Left lung (tissue), 10 donors: ENCODE measurements around the gene ZNF19. TPM values are rescaled to one million over a fixed set of nuclear protein-coding genes. Genes with fewer than 3 reads are reported as not detected.

Source experiments
- ATAC-seq: fragments of 200-7000 bp; cut with Tn5 transposase; one replicate; pipeline ENCODE4 v1.9.1; 2020; ENCODE audit warnings: moderate library complexity
- DNase-seq, 4 donors: peaks; one replicate each; pipeline ENCODE4 v3.0.0-alpha.2; 2013 to 2020
- H3K27ac ChIP-seq, 2 donors: fragments of 200-600 bp; sonication (generic) in 1 of 2; one replicate each; pipeline versions ENCODE4 v1.5.0 to v1.8.0; 2020 to 2021
- H3K27me3 ChIP-seq, 2 donors: fragments of 200-600 bp; sonication (generic) in 1 of 2; one replicate each; pipeline versions ENCODE4 v1.5.0 to v1.8.0; 2020 to 2021
- H3K36me3 ChIP-seq, 2 donors: fragments of 200-600 bp; sonication (generic) in 1 of 2; one replicate each; pipeline versions ENCODE4 v1.5.0 to v1.8.0; 2020 to 2021
- H3K4me1 ChIP-seq, 2 donors: fragments of 200-600 bp; one replicate each; pipeline ENCODE4 v1.8.0; 2021
- H3K4me3 ChIP-seq, 2 donors: fragments of 200-600 bp; sonication (generic) in 1 of 2; one replicate each; pipeline versions ENCODE4 v1.5.0 to v1.8.0; 2020 to 2021; ENCODE audit warnings: mild to moderate bottlenecking in 1 of 2
- H3K9me3 ChIP-seq, 2 donors: fragments of 200-600 bp; sonication (generic) in 1 of 2; one replicate each; pipeline versions ENCODE4 v1.5.0 to v1.8.0; 2020 to 2021
- intact Hi-C, 2 donors: fragments of 100-400 bp; cut with DNase I; formaldehyde crosslinking; loops; one replicate each; pipeline versions ENCODE4 v1.11.2 to v1.14.2; 2022
- polyA plus RNA-seq, 6 donors: library from polyadenylated mRNA; unstranded; fragments of 120-200 nt; gene quantifications; one replicate each; pipeline ENCODE4 v1.2.1, GENCODE V29; 2013; ENCODE audit not compliant: insufficient read length in 6 of 6
- total RNA-seq, 2 donors: library from RNA; stranded (reverse); fragmentation: NEBNext Ultra II Directional; extraction: Animal tissue kit (Norgen Biotek cat#: 25700); gene quantifications; one replicate each; pipeline ENCODE4 v1.2.1, GENCODE V29; 2021
- TF ChIP-seq, protein P1 (sequence below), 2 donors: fragments of 200-600 bp; sonication (generic) in 1 of 2; IDR thresholded peaks; one replicate each; pipeline versions ENCODE4 v1.5.0 to v1.8.0; 2021; ENCODE audit warnings: antibody characterized with exemption in 2 of 2
- donor health status: DM: no; HTN: yes; CAD: no.
- donor health status: DM: no; HTN: no; CAD: no.

The ZNF19 gene
- total and polyA plus RNA-seq, 8 donors: 6.9 to 13.9 (median 10.9) TPM

DNA sequence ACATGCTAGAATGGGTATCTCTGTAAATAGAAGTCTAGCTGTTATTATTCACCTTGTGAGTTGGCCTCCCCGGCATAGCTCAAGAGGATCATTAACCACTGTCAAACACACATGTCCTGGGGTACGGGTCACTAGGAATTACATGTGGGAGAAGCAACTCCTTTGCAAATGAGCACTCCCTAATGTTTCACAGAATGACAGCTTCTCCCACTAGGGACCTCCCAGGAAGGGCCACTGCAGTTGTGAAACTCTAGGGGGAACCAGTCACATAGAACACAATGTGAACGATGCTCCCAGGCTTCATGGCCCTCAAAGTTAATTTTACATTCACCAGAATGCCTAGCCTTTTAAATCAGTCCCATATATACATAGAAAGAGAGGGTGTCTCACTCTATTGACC is 12.4 kb upstream of the ZNF19 start:
- ATAC-seq (no peak), DNase-seq (no peak)
- Histone ChIP-seq H3K27me3 (no peaks in the 10 kb centered on the region), H3K4me1 (no peaks in the 10 kb centered on the region), H3K27ac (no peak overlapping the region), H3K4me3 (no peak overlapping the region), H3K9me3 (no peaks in the 10 kb centered on the region), H3K36me3 (no peaks in the 10 kb centered on the region)
- TF ChIP-seq, protein P1, sequence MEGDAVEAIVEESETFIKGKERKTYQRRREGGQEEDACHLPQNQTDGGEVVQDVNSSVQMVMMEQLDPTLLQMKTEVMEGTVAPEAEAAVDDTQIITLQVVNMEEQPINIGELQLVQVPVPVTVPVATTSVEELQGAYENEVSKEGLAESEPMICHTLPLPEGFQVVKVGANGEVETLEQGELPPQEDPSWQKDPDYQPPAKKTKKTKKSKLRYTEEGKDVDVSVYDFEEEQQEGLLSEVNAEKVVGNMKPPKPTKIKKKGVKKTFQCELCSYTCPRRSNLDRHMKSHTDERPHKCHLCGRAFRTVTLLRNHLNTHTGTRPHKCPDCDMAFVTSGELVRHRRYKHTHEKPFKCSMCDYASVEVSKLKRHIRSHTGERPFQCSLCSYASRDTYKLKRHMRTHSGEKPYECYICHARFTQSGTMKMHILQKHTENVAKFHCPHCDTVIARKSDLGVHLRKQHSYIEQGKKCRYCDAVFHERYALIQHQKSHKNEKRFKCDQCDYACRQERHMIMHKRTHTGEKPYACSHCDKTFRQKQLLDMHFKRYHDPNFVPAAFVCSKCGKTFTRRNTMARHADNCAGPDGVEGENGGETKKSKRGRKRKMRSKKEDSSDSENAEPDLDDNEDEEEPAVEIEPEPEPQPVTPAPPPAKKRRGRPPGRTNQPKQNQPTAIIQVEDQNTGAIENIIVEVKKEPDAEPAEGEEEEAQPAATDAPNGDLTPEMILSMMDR (IDR thresholded peaks at IDR 0.05): no peak
- intact Hi-C loops: loop anchor here in 1 of 2 donors (5.0 kb wide), 1 partner anchor 84 kb away; no protein-coding TSS in a partner anchor

GRCh38 chr16:71500964-71501363 is 11.8 kb upstream of the ZNF19 start:
- ATAC-seq: no peak

DNA sequence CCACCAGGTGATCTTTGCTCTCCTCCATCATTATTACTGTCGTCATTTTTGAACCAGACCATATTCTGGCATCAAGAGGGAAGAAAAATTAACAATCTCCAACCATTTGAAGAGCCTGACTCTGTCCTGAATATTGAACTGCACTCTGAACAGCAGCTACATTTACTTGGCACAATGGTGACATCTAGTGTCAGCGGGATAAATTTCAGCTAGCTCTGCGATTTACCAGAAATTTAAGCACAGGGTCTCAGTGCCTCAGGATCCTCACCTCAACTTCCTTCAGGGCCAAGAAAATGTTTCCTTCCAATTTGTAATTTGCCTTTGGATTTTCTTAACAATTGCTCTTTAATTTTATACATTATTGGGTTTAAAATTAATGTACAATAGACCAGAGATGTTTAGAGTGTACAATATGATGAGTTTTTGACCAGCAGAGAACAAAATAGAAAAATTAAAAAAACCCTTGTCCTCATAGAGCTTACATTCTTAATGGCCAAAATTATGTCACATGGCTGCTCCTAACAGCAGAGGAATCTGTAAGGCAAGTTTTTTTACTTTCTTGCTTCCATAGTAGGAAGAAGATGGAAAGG is 10.7 kb upstream of the ZNF19 start:
- TF ChIP-seq, protein P1 (IDR thresholded peaks at IDR 0.05): peak; percentile 49 to 57
- H3K27me3 ChIP-seq: no peaks in the 10 kb centered on the region
- DNase-seq (peak in 2 of 4 donors; percentile 36 to 58), ATAC-seq (peak; percentile 82)
- intact Hi-C loops: loop anchor here in 1 of 2 donors (5.0 kb wide), 1 partner anchor 83 kb away; no protein-coding TSS in a partner anchor
- no peaks in the 10 kb centered on the region for H3K36me3 ChIP-seq
- H3K4me3 ChIP-seq: no peak overlapping the region
- H3K27ac ChIP-seq: no peak overlapping the region
- H3K9me3 ChIP-seq: no peaks in the 10 kb centered on the region
- H3K4me1 ChIP-seq: no peaks in the 10 kb centered on the region

More at GRCh38 chr16:71500964-71501363, 11.8 kb upstream of the ZNF19 start:
- intact Hi-C loops: loop anchor here in 1 of 2 donors (5.0 kb wide), 1 partner anchor 84 kb away; no protein-coding TSS in a partner anchor
- no peak for DNase-seq
- Histone ChIP-seq H3K27ac (no peak overlapping the region), H3K36me3 (no peaks in the 10 kb centered on the region), H3K9me3 (no peaks in the 10 kb centered on the region), H3K4me1 (no peaks in the 10 kb centered on the region), H3K4me3 (no peak overlapping the region), H3K27me3 (no peaks in the 10 kb centered on the region)
- TF ChIP-seq, protein P1 (IDR thresholded peaks at IDR 0.05): no peak

- no peak for ATAC-seq
- Histone ChIP-seq H3K27me3 (no peaks in the 10 kb centered on the region), H3K36me3 (no peaks in the 10 kb centered on the region), H3K9me3 (no peaks in the 10 kb centered on the region), H3K4me1 (no peaks in the 10 kb centered on the region), H3K4me3 (no peak overlapping the region), H3K27ac (no peak overlapping the region)
- DNase-seq: no peak
- intact Hi-C loops: no loop called here
- TF ChIP-seq, protein P1 (IDR thresholded peaks at IDR 0.05): no peak
Observed at GRCh38 chr16:71498031-71498430, 8.9 kb upstream of the ZNF19 start.

DNA sequence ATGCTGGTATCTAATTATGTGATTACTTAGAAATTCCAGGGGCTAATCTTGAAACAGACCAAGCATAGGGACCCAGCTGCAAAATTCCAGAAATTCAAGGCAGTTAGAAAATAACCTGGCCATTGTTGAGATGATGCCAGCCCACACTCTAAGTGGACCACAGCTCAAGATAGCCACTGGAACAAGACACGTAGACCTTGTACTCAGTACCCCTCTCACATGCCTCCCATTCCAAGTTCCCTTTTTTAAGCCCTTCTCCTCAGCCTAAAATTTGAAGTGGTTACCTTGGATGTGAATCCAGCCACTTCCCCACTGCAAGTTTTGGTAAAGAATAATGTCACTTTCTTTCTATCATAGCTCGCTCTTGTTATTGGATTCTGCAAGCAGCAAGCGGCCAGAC is 4.1 kb upstream of the ZNF19 start:
- TF ChIP-seq, protein P1 (IDR thresholded peaks at IDR 0.05): no peak
- no peaks in the 10 kb centered on the region for H3K4me1 ChIP-seq
- DNase-seq: no peak
- H3K27me3 ChIP-seq: no peaks in the 10 kb centered on the region
- no peak for ATAC-seq
- no peak overlapping the region for H3K4me3 ChIP-seq
- no peaks in the 10 kb centered on the region for H3K36me3 ChIP-seq
- H3K9me3 ChIP-seq: no peaks in the 10 kb centered on the region
- no peak overlapping the region for H3K27ac ChIP-seq
- intact Hi-C loops: no loop called here
